Brain pericyte (primary cell): ENCODE results near the gene PUSL1.

Experiments used
- DNase-seq: peaks from one replicate; pipeline ENCODE4 v3.0.0-alpha.2; 2012; ENCODE audit warnings: low read depth, low spot score

The PUSL1 gene

GRCh38 chr1:1324524-1325287 lies 16.3 kb downstream of the PUSL1 start, which contains the start of the genes CPTP and INTS11:
CPTP (plus strand) TSS chr1:1324802; CDS start chr1:1326911, 2,109 bp downstream.
INTS11 (minus strand) TSS chr1:1324660; CDS start chr1:1324608, 52 bp downstream.
- peak; percentile 47 for DNase-seq

GRCh38 chr1:1325288-1326074 lies 17.1 kb downstream of the PUSL1 start:
- DNase-seq, result no peak

- DNase-seq, result no peak
Observed at GRCh38 chr1:1326075-1326605, 17.7 kb downstream of the PUSL1 start.

DNA sequence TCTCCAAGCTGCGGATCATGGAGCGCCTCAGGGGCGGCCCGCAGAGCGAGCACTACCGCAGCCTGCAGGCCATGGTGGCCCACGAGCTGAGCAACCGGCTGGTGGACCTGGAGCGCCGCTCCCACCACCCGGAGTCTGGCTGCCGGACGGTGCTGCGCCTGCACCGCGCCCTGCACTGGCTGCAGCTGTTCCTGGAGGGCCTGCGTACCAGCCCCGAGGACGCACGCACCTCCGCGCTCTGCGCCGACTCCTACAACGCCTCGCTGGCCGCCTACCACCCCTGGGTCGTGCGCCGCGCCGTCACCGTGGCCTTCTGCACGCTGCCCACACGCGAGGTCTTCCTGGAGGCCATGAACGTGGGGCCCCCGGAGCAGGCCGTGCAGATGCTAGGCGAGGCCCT lies 18.9 kb downstream of the PUSL1 start:
- DNase-seq, result no peak

DNA sequence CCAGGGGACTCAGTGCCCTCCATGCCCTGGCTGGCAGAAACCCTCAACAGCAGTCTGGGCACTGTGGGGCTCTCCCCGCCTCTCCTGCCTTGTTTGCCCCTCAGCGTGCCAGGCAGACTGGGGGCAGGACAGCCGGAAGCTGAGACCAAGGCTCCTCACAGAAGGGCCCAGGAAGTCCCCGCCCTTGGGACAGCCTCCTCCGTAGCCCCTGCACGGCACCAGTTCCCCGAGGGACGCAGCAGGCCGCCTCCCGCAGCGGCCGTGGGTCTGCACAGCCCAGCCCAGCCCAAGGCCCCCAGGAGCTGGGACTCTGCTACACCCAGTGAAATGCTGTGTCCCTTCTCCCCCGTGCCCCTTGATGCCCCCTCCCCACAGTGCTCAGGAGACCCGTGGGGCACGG lies 19.9 kb downstream of the PUSL1 start:
- no peak for DNase-seq

DNA sequence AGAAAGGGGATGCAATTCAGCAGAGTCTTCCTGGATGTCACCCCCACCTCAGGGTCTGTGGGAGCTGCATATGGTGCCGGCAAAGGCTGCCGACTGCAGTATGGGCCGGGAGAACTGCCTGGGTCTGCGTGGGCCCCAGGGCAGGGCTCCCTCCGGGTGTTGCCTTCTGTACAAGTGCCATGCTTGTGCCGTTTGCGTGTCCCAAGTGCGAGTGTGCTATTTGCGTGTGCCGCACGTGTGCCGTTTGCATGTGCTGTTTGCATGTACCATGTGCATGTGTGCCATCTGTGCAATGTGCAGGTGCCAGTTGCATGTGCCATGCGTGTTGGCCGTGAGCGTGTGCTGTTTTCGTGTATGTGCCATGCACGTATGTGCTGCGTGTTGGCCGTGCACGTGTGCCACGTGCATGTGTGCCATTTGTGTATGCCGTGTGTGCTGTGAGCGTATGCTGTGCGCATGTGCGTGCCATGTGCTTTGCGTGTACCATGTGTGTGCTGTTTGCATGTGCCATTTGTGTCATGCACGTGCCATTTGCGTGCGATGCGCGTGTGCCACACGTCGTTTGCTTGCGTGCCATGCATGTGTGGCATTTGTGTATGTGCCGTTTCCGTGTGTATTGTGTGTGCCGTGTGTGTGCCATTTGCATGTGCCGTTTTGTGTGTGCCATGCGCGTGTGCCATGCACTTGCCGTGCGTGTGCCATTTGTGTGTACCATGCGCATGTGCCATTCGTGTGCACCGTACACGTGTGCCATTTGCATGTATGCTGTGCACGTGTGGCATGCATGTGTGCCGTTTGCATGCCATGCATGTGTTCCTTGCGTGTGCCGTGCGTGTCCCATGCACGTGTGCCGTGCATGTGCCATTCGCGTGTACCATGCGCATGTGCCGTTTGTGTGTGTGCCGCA lies 21.2 kb downstream of the PUSL1 start:
- no peak for DNase-seq

DNA sequence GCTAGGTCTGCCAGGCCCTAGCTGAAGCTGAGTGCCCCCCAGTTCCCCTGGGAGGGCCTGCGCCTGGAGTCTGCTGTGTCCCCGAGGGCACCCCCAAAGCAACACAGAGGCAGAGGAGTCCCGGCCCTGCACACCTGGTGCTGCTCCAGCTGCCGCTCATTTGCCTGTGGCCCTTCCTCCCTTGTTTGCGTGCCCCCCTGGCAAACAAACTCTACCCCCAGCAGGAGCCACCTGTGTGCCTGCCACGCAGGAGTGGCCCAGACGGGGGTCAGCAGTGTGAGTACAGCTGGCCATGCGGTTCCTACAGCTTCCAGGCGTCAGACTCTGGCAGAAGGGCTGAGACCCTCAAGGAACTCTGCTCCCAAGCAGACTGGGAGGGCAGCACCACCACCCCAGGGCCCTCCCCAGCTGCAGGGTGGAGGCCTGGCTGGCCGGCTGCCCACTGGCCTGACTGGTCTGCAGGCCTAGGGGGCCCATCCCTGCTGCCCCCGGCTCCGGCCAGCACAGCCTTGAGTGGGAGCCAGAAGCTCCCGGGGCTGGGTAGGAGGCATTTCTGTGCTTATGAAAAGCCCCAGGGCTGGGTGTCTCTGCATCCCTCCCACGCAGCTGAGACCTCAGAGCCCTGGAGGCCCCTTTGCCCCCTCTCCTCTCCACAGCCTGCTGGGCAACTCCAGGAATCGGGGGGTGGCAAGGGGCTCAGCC lies 22.1 kb downstream of the PUSL1 start:
- no peak for DNase-seq

GRCh38 chr1:1331068-1331965 lies 22.9 kb downstream of the PUSL1 start, which contains the start of gene TAS1R3:
TAS1R3 (plus strand) TSS chr1:1331280; CDS start chr1:1331346, 66 bp downstream.
- no peak for DNase-seq

GRCh38 chr1:1332031-1332755 lies 23.8 kb downstream of the PUSL1 start:
- no peak for DNase-seq

GRCh38 chr1:1332774-1333480 lies 24.5 kb downstream of the PUSL1 start:
- DNase-seq, result no peak

DNA sequence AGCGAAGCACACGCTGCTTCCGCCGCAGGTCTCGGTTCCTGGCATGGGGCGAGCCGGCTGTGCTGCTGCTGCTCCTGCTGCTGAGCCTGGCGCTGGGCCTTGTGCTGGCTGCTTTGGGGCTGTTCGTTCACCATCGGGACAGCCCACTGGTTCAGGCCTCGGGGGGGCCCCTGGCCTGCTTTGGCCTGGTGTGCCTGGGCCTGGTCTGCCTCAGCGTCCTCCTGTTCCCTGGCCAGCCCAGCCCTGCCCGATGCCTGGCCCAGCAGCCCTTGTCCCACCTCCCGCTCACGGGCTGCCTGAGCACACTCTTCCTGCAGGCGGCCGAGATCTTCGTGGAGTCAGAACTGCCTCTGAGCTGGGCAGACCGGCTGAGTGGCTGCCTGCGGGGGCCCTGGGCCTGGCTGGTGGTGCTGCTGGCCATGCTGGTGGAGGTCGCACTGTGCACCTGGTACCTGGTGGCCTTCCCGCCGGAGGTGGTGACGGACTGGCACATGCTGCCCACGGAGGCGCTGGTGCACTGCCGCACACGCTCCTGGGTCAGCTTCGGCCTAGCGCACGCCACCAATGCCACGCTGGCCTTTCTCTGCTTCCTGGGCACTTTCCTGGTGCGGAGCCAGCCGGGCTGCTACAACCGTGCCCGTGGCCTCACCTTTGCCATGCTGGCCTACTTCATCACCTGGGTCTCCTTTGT lies 25.3 kb downstream of the PUSL1 start:
- no peak for DNase-seq

DNA sequence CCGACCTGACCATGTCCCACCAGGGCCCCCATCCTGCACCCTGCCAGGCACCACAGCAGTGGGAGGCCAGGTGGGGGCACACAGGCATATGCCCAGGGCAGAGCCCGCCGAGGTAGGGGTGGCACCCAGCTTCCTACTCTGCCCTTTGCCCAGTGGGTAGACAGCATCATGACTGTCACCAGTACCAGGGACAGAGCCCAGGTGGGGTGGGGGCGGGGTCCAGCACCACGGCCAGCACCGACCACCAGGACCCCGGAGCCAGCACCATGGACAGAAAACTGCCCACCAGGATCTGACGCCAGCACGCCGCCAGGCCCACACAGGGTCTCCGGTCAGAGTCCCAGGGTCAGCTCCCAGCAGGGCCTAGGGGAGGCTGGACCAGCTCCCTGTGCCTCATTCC lies 26.4 kb downstream of the PUSL1 start:
- DNase-seq, result no peak

- no peak for DNase-seq
Observed at GRCh38 chr1:1335283-1335682, 26.9 kb downstream of the PUSL1 start.

DNA sequence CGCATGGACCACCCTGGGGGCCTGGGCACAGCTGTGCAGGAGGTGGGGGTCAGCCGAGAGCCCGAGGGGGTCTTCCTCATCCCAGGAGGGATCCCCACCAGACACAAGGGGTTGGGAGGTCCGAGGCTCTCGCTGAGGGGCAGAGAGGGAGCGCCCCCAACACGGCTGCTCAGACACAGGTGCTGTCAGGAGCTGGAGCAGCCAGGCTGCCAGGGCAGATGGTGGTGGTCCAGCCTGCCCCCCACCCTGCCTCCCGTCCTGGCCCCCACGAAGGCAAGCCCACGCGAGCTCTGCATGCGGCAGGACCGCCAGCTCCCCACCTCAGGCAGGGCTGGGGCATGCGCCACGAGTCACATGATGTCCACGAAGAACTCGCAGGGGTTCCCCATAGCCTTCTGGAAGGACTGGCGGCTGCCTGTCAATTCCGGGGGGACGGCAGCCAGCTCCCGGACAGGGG lies 27.4 kb downstream of the PUSL1 start:
- no peak for DNase-seq

- DNase-seq, result no peak
Observed at GRCh38 chr1:1336446-1336845, 28.0 kb downstream of the PUSL1 start.

GRCh38 chr1:1336931-1337792 lies 28.8 kb downstream of the PUSL1 start:
- DNase-seq, result no peak

DNA sequence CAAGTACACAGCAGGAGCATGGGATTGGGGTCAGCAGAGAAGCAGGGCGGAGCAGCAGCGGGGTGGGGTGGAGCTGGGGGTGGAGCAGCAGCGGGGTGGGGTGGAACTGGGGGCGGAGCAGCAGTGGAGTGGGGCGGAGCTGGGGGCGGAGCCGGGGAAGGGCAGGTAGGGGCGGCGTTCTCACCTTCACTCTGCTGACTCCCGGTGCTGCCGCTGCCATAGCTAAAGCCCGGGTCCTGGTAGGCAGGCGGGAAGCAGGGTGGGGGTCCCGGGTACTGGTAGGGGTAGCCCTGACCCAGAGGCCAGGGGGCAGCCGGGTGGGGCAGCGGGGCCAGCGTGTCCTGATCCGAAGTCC lies 29.4 kb downstream of the PUSL1 start:
- DNase-seq, result no peak
